BJ (cell line): ENCODE data around the gene XRCC3. TPM values are rescaled to one million over a fixed set of nuclear protein-coding genes. Genes with fewer than 3 reads are reported as not detected.
"Not testable (repeated sequence)": the region's sequence is repeated elsewhere in the genome, so short reads cannot be mapped to it uniquely, and the experiment has no call there.

ENCODE experiments used
- CTCF ChIA-PET: fragments of 350-600 bp; formaldehyde crosslinking; extraction: SDS; loops from one replicate; lab custom pipeline; 2021; ENCODE audit warnings: antibody characterized with exemption, inconsistent platforms; lab: Yijun Ruan, JAX
- POLR2A ChIA-PET: fragments of 300-600 bp; sonication (Branson Sonifier 250); formaldehyde crosslinking; extraction: SDS; loops from one replicate; lab custom pipeline; 2021; ENCODE audit warnings: antibody characterized with exemption; lab: Charles Lee
- DNase-seq: peaks from one replicate; pipeline ENCODE4 v3.0.0-alpha.2; 2011; ENCODE audit warnings: low read depth
- H3K27me3 ChIP-seq: 2 replicates; pipeline ENCODE4 v1.6.0; 2011; ENCODE audit warnings: low read length; ENCODE audit not compliant: control insufficient read depth, insufficient read depth
- H3K36me3 ChIP-seq: 2 replicates; pipeline ENCODE4 v1.5.1; 2011; ENCODE audit warnings: low read length; ENCODE audit not compliant: control insufficient read depth, insufficient read depth
- H3K4me3 ChIP-seq: 2 replicates; pipeline ENCODE4 v1.5.1; 2011; ENCODE audit warnings: low read depth, mild to moderate bottlenecking, control low read depth, low read length
- polyA plus RNA-seq: library from polyadenylated mRNA; depleted of rRNA; stranded (reverse); fragments of >200 nt; gene quantifications from 2 replicates; pipeline ENCODE4 v1.2.3, GENCODE V29; 2011
- TF ChIP-seq, protein P1 (sequence below): IDR thresholded peaks from 2 replicates; pipeline ENCODE4 v1.5.1; 2011; ENCODE audit warnings: low read depth, mild to moderate bottlenecking, control low read depth, inconsistent platforms, low read length, moderate library complexity; ENCODE audit not compliant: insufficient read depth

Gene XRCC3
- polyA plus RNA-seq, 1 experiment = 4.2 TPM

DNA sequence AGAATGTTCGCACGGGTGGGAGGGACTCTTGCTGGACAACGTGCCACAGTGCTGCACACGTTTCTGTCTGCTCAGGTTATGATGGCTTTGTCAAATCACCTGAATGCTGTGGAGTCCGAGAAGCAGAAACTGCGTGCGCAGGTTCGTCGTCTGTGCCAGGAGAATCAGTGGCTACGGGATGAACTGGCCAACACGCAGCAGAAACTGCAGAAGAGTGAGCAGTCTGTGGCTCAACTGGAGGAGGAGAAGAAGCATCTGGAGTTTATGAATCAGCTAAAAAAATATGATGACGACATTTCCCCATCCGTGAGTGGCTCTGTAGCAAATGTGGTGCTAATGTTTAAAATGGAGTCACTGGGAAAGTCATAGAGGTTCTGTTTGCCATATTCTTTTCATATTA lies 57.8 kb downstream of the XRCC3 start:
- TF ChIP-seq, protein P1, sequence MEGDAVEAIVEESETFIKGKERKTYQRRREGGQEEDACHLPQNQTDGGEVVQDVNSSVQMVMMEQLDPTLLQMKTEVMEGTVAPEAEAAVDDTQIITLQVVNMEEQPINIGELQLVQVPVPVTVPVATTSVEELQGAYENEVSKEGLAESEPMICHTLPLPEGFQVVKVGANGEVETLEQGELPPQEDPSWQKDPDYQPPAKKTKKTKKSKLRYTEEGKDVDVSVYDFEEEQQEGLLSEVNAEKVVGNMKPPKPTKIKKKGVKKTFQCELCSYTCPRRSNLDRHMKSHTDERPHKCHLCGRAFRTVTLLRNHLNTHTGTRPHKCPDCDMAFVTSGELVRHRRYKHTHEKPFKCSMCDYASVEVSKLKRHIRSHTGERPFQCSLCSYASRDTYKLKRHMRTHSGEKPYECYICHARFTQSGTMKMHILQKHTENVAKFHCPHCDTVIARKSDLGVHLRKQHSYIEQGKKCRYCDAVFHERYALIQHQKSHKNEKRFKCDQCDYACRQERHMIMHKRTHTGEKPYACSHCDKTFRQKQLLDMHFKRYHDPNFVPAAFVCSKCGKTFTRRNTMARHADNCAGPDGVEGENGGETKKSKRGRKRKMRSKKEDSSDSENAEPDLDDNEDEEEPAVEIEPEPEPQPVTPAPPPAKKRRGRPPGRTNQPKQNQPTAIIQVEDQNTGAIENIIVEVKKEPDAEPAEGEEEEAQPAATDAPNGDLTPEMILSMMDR = no peak
- Histone ChIP-seq H3K36me3 (peaks cover 15% of the 10 kb centered on the region), H3K4me3 (no peak overlapping the region), H3K27me3 (no peaks in the 10 kb centered on the region)
- ChIA-PET POLR2A (interaction anchor here (0.5 to 0.6 kb wide), 2 partner anchors 9 to 12 kb away, joined by 6 read pairs; no protein-coding TSS in a partner anchor), CTCF (interaction anchor here (0.7 to 0.8 kb wide), 2 partner anchors 8 to 12 kb away, joined by 3 read pairs; no protein-coding TSS in a partner anchor)
- no peak for DNase-seq

DNA sequence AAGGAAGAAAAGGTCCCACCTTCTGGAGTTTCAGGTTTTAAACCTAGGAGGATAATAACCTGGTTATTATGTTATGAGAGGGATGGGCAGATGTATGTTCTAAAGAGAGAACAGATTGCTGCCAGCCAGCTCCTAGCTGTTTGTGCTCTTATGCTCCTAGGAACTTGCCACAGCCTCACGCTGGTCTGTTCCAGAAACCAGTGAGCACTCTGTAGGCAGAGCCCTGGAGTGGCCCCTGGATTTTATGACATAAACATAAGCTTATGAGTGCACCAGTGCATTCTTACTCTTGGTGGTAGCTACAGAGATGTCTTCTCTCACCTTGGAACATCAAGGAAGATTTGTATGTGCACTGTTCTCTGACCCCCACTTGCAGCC lies 58.5 kb downstream of the XRCC3 start:
- POLR2A ChIA-PET = interaction anchor here (0.6 kb wide), 1 partner anchor 11 kb away, joined by 6 read pairs; no protein-coding TSS in a partner anchor
- H3K4me3 ChIP-seq = no peak overlapping the region
- H3K36me3 ChIP-seq = peaks cover 11% of the 10 kb centered on the region
- CTCF ChIA-PET = no interaction called here
- TF ChIP-seq, protein P1 = no peak
- DNase-seq = no peak
- H3K27me3 ChIP-seq = no peaks in the 10 kb centered on the region

DNA sequence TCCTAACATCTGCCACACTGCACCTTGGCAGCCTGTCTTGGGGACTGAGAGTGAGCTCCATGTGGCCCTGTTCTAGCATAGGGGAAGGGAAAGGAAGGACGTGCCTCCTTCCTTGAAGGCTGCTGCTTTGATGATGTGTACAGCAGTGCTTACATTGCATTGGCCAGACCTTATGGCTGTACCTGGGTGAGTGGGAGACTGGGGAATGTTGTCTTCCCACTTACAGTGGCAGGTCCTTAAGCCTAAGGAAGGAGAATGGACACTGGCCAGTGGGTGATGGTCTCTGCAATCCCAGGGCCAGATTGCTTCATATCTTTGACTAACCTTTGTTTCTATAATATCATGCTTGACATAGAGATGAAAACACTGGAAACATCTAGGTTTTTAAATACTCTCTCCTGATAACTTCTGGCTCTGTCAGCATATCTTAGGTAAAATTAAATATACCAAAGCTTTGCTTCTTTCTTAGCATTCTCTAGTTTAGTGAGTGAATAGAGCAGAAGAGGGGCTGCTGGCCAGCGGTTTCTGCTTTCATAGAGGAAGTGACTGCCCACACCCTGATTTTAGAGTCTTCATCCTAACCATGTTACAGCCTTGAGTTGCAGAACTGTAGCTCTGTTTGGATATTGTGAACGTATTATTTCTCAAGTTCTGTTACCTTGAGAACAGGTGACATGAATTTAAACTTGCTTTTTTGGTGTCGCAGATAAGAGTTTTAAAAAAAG lies 59.1 kb downstream of the XRCC3 start:
- no peak for DNase-seq
- POLR2A ChIA-PET = no interaction called here
- TF ChIP-seq, protein P1 = no peak
- Histone ChIP-seq H3K36me3 (peaks cover 11% of the 10 kb centered on the region), H3K27me3 (no peaks in the 10 kb centered on the region), H3K4me3 (no peak overlapping the region)
- CTCF ChIA-PET = no interaction called here

DNA sequence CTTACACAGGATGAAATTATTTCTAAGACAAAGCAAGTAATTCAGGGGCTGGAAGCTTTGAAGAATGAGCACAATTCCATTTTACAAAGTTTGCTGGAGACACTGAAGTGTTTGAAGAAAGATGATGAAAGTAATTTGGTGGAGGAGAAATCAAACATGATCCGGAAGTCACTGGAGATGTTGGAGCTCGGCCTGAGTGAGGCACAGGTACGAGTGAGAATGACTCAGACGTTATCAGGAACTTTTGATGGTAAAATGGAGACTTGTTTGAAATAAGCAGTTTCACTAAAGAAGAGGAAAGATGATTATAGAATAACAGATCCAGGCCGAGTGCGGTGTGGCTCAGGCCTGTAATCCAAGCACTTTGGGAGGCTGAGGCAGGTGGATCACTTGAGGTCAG lies 60.6 kb downstream of the XRCC3 start:
- no peak overlapping the region for H3K4me3 ChIP-seq
- no peaks in the 10 kb centered on the region for H3K27me3 ChIP-seq
- TF ChIP-seq, protein P1 = no peak
- POLR2A ChIA-PET = no interaction called here
- H3K36me3 ChIP-seq = peaks cover 7% of the 10 kb centered on the region
- no peak for DNase-seq
- CTCF ChIA-PET = no interaction called here

DNA sequence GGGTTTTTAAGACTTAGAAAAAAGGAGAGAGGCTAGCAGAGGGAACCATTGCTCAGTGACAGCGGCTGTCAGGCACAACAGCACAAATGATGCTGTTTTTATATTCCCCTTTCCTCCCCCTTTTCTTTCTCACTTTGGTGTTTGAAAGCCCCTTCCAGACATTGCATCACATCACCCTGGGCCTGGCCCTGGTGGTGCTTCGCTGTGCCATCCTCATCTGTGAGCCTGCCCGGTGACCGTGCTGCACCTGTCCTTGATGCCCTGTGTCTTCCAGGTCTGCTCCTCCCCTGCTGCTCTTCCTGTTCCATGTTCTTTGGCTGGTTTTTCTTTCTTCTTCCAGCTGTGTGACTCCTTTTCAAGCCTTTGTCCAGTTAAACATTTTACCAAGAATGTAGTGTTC lies 61.4 kb downstream of the XRCC3 start:
- H3K36me3 ChIP-seq = peaks cover 5% of the 10 kb centered on the region
- no peak for DNase-seq
- TF ChIP-seq, protein P1 = no peak
- ChIA-PET POLR2A (no interaction called here), CTCF (no interaction called here)
- H3K27me3 ChIP-seq = no peaks in the 10 kb centered on the region
- no peak overlapping the region for H3K4me3 ChIP-seq

DNA sequence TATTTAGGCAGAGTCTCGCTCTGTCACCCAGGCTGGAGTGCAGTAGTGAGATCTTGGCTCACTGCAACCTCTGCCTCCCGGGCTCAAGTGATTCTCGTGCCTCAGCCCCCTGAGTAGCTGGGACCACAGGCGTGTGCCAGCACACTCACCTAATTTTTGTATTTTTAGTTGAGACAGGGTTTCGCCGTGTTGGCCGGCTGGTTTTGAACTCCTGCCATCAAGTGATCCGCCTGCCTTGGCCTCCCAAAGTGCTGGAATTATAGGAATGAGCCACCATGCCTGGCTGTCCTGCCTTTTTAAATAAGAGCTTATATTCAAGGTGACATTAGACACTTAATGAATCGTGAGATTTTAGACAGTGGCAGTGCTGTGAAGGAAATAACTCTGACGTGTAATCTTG lies 61.9 kb downstream of the XRCC3 start:
- H3K36me3 ChIP-seq, DNase-seq, CTCF ChIA-PET, H3K4me3 ChIP-seq, H3K27me3 ChIP-seq, POLR2A ChIA-PET: not testable (repeated sequence)
